Ureter (tissue), 1 donor: Measurements from ENCODE around the gene PLEKHG3. TPM values are rescaled to one million over a fixed set of nuclear protein-coding genes. Genes with fewer than 3 reads are reported as not detected.

Source experiments
- DNase-seq: peaks from one replicate; pipeline ENCODE4 v3.0.0-alpha.2; 2020; ENCODE audit warnings: low spot score
- total RNA-seq: library from RNA; stranded (reverse); gene quantifications from one replicate; pipeline ENCODE4 v1.2.4, GENCODE V29; 2023
- donor health status: DM: yes; HTN: yes; CAD: no.

PLEKHG3 gene
- total RNA-seq, 1 donor from 2014 or later, result 111 TPM

GRCh38 chr14:64725879-64726584 lies 21.8 kb downstream of the PLEKHG3 start:
- no peak for DNase-seq

GRCh38 chr14:64726585-64726890 lies 22.3 kb downstream of the PLEKHG3 start:
- peak; percentile 74 for DNase-seq

- no peak for DNase-seq
Measured at GRCh38 chr14:64727551-64728071, 23.4 kb downstream of the PLEKHG3 start.

- DNase-seq, result no peak
Measured at GRCh38 chr14:64728106-64728505, 23.9 kb downstream of the PLEKHG3 start.

GRCh38 chr14:64728856-64729255 lies 24.6 kb downstream of the PLEKHG3 start:
- no peak for DNase-seq

- no peak for DNase-seq
Measured at GRCh38 chr14:64729386-64730060, 25.3 kb downstream of the PLEKHG3 start.

- no peak for DNase-seq
Measured at GRCh38 chr14:64730061-64730440, 25.8 kb downstream of the PLEKHG3 start.

GRCh38 chr14:64730681-64731080 lies 26.5 kb downstream of the PLEKHG3 start:
- no peak for DNase-seq

- DNase-seq, result no peak
Measured at GRCh38 chr14:64731141-64731581, 26.9 kb downstream of the PLEKHG3 start.

GRCh38 chr14:64732066-64732465 lies 27.8 kb downstream of the PLEKHG3 start:
- no peak for DNase-seq

- no peak for DNase-seq
Measured at GRCh38 chr14:64732536-64733120, 28.4 kb downstream of the PLEKHG3 start.

- DNase-seq, result no peak
Measured at GRCh38 chr14:64733321-64733720, 29.1 kb downstream of the PLEKHG3 start.

GRCh38 chr14:64733899-64734298 lies 29.7 kb downstream of the PLEKHG3 start:
- DNase-seq, result no peak

- DNase-seq, result no peak
Measured at GRCh38 chr14:64734990-64735389, 30.8 kb downstream of the PLEKHG3 start.

GRCh38 chr14:64736271-64737169 lies 32.3 kb downstream of the PLEKHG3 start:
- DNase-seq, result peak; percentile 82

- no peak for DNase-seq
Measured at GRCh38 chr14:64737391-64738280, 33.4 kb downstream of the PLEKHG3 start.

GRCh38 chr14:64738281-64738804 lies 34.1 kb downstream of the PLEKHG3 start:
- no peak for DNase-seq

GRCh38 chr14:64741200-64741599 lies 37.0 kb downstream of the PLEKHG3 start:
- no peak for DNase-seq

- DNase-seq, result no peak
Measured at GRCh38 chr14:64741961-64742360, 37.7 kb downstream of the PLEKHG3 start.

- DNase-seq, result no peak
Measured at GRCh38 chr14:64743061-64743460, 38.8 kb downstream of the PLEKHG3 start.
